Heart left ventricle (tissue), 16 donors: ENCODE data around the gene PTRH1. TPM values are rescaled to one million over a fixed set of nuclear protein-coding genes. Genes with fewer than 3 reads are reported as not detected.

Experiments used
- ATAC-seq, 4 donors: fragments of 200-7000 bp; cut with Tn5 transposase; one replicate each; pipeline ENCODE4 v1.9.1; 2020 to 2022; ENCODE audit warnings: moderate library complexity in 4 of 4, mild to moderate bottlenecking in 3 of 4, moderate number of reproducible peaks in 1 of 4
- DNase-seq, 5 donors: peaks; one replicate each; pipeline ENCODE4 v3.0.0-alpha.2; 2020
- H3K27ac ChIP-seq, 12 donors: fragments of 200-600 bp; sonication (generic) in 4 of 12; one replicate each; pipeline versions ENCODE4 v1.5.0 to v1.8.0; 2016 to 2022; ENCODE audit warnings: mild to moderate bottlenecking in 2 of 12
- H3K27me3 ChIP-seq, 9 donors: fragments of 200-600 bp; sonication (generic) in 2 of 9; one replicate each; pipeline versions ENCODE4 v1.5.1 to v1.8.0; 2016 to 2022; ENCODE audit warnings: mild to moderate bottlenecking in 3 of 9
- H3K36me3 ChIP-seq, 9 donors: fragments of 200-600 bp; sonication (generic) in 2 of 9; one replicate each; pipeline versions ENCODE4 v1.5.0 to v1.8.0; 2018 to 2022; ENCODE audit warnings: mild to moderate bottlenecking in 2 of 9
- H3K4me1 ChIP-seq, 12 donors: fragments of 200-600 bp; sonication (generic) in 4 of 12; one replicate each; pipeline versions ENCODE4 v1.5.0 to v1.8.0; 2016 to 2022; ENCODE audit warnings: mild to moderate bottlenecking in 3 of 12
- H3K4me3 ChIP-seq, 12 donors: fragments of 200-600 bp; sonication (generic) in 4 of 12; one replicate each; pipeline versions ENCODE4 v1.5.0 to v1.8.0; 2017 to 2022; ENCODE audit warnings: mild to moderate bottlenecking in 9 of 12, moderate library complexity in 4 of 12
- H3K9me3 ChIP-seq, 12 donors: fragments of 200-600 bp; sonication (generic) in 4 of 12; one replicate each; pipeline versions ENCODE4 v1.5.0 to v1.8.0; 2016 to 2022; ENCODE audit warnings: mild to moderate bottlenecking in 1 of 12
- POLR2A ChIP-seq, 2 donors: fragments of 450-650 bp; IDR thresholded peaks; one replicate each; pipeline ENCODE4 v1.6.1; 2017; ENCODE audit warnings: antibody characterized with exemption in 2 of 2, mild to moderate bottlenecking in 2 of 2, moderate library complexity in 2 of 2
- WGBS, 4 donors: extraction: QIAGEN DNeasy Blood & Tissue Kit in 2 of 4; methylation state at CpG; one replicate each; pipeline versions ENCODE4 v1.1.5 to v1.1.7; 2013 to 2018; 5-methylcytosine and 5-hydroxymethylcytosine counted together
- intact Hi-C, 10 donors: fragments of 100-400 bp; cut with DNase I; formaldehyde crosslinking; loops; one replicate each; pipeline versions ENCODE4 v1.11.1 to v1.14.2; 2022
- polyA plus RNA-seq, 2 donors: library from polyadenylated mRNA; stranded (reverse); fragments of 200-250 nt; gene quantifications; one replicate each; pipeline ENCODE4 v1.2.3, GENCODE V29; 2013
- total RNA-seq, 9 donors: library from RNA; depleted of rRNA in 2 of 9; stranded (reverse); fragments of >200 nt in 2 of 9; fragmentation: NEBNext Ultra II Directional in 3 of 9; extraction: Animal tissue kit (Norgen Biotek cat#: 25700) in 3 of 9; gene quantifications; one replicate each; pipeline versions ENCODE4 v1.1.0 to v1.2.4, GENCODE V29; 2016 to 2023
- TF ChIP-seq, protein P1 (sequence below), 12 donors: fragments of 200-600 bp; sonication (generic) in 4 of 12; IDR thresholded peaks; one replicate each; pipeline versions ENCODE4 v1.5.0 to v1.8.0; 2018 to 2022; ENCODE audit warnings: antibody characterized with exemption in 12 of 12, mild to moderate bottlenecking in 5 of 12
- donor health status: ischemic (EF 13 %, LVEDD 7.1; RV severe dilation, severe dysfunction).
- donor health status: healthy with polysubstance abuse.
- donor health status: DM: no; HTN: yes; CAD: no.
- donor health status: DM: no; HTN: no; CAD: no.
- donor health status: ischemic (EF 25% LVEDD 6.9; RV normal size, moderate dysfunction).
- donor health status: ischemic (EF 25% LVEDD 5.7; RV mildly dilated, moderate dysfunction).
- donor health status: healthy.
- donor health status: DM: yes; HTN: yes; CAD: no.
- donor health status: ischemic (EF 35%, LVEDD 5.7; RV mildly dilated, moderate dysfunction).
- donor health status: nonischemic (EF 11% LVEDD 7.7; RV severe dilation, severe dysfunction).
- donor health status: DM: yes; HTN: yes; CAD: no.
- donor health status: PGD.
- donor health status: ischemic (EF 29% LVEDD 5.4; RV normal size, mild dysfunction).
- donor health status: nonischemic (EF 23%, LVEDD 6.1; RV moderate dilation, normal function).

PTRH1 gene
- total and polyA plus RNA-seq, 11 donors, result 7.3 to 44.7 (median 14.0) TPM

DNA sequence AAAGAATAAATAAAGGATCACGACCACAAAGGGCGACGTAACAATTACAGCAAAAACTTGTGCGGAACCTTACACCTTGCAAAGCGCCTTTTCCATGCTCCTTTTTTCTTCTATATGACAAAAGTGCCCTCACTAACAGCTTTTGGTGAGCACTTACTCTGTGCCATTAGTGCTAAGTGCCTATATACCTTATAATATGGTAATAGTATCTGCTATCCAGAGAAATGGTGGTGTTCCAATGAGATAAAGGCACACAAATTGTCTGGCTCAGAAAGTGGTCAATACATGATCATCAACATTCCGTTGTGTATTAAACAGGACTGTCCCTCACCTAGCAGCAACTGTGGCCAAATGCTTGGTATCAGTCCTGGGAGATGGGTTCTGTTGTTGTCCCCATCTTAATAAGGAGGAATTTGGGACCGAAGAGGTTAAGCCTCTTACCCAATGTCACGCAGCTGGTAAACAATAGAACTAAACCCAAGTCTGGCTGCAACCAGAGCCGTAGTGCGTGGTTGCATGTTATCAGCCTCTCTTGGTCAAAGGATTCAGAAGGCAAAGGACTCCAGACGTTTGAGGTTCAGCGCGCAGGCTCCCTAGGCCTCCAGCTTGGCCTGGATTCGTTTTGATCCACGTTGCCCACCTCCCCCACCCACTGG is 20.2 kb upstream of the PTRH1 start:
- ATAC-seq, result peak in 1 of 4 donors; percentile 1
- peak overlapping the region in 5 of 12 donors; percentile 78 to 85 (median 82) for H3K4me3 ChIP-seq
- no peaks in the 10 kb centered on the region for H3K27me3 ChIP-seq
- TF ChIP-seq POLR2A (IDR thresholded peaks at IDR 0.05), result no peak
- TF ChIP-seq, protein P1, sequence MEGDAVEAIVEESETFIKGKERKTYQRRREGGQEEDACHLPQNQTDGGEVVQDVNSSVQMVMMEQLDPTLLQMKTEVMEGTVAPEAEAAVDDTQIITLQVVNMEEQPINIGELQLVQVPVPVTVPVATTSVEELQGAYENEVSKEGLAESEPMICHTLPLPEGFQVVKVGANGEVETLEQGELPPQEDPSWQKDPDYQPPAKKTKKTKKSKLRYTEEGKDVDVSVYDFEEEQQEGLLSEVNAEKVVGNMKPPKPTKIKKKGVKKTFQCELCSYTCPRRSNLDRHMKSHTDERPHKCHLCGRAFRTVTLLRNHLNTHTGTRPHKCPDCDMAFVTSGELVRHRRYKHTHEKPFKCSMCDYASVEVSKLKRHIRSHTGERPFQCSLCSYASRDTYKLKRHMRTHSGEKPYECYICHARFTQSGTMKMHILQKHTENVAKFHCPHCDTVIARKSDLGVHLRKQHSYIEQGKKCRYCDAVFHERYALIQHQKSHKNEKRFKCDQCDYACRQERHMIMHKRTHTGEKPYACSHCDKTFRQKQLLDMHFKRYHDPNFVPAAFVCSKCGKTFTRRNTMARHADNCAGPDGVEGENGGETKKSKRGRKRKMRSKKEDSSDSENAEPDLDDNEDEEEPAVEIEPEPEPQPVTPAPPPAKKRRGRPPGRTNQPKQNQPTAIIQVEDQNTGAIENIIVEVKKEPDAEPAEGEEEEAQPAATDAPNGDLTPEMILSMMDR (IDR thresholded peaks at IDR 0.05), result no peak
- H3K9me3 ChIP-seq, result no peaks in the 10 kb centered on the region
- intact Hi-C loops, result loop anchor here (1.0 to 10.0 kb wide), 18 partner anchors 47 to 231 kb away; partner anchors contain the start of gene ST6GALNAC4 (in 4 of the 10)
- H3K4me1 ChIP-seq, result peaks cover 0 to 28% (median 17%) of the 10 kb centered on the region in 12 donors
- WGBS, 4 donors, result 25 to 29% (median 27%) methylated on average over 13 to 15 of the region's 15 CpGs
- DNase-seq, result no peak
- H3K27ac ChIP-seq, result peak overlapping the region in 8 of 12 donors; percentile 4 to 99 (median 40)
- H3K36me3 ChIP-seq, result peaks cover 0 to 51% (median 44%) of the 10 kb centered on the region in 9 donors

GRCh38 chr9:127734747-127735529 is 19.5 kb upstream of the PTRH1 start, which contains the start of gene TOR2A:
TSS of gene TOR2A (minus strand) at chr9:127735294. CDS start at chr9:127735270, 24 bp downstream.
- 0% methylated on average over 40 to 76 of the region's 76 CpGs for WGBS, 4 donors
- intact Hi-C loops, result loop anchor here (1.0 to 10.0 kb wide), 23 partner anchors 47 to 233 kb away; partner anchors contain the start of gene ST6GALNAC4 (in 4 of the 10)
- H3K4me1 ChIP-seq, result peaks cover 0 to 24% (median 13%) of the 10 kb centered on the region in 12 donors
- TF ChIP-seq POLR2A (IDR thresholded peaks at IDR 0.05), result peak in 1 of 2 donors; percentile 94
- TF ChIP-seq, protein P1 (IDR thresholded peaks at IDR 0.05), result peak; percentile 90 to 97 (median 92)
- peaks cover 0 to 45% (median 38%) of the 10 kb centered on the region in 9 donors for H3K36me3 ChIP-seq
- peak within 1 kb of the TSS; percentile 40 to 85 (median 74) for H3K4me3 ChIP-seq
- ATAC-seq (peak; percentile 91 to 96 (median 96)), DNase-seq (peak; percentile 98 to 99 (median 98))
- peak within 1 kb of the TSS; percentile 89 to 99 (median 94) for H3K27ac ChIP-seq
- no peaks in the 10 kb centered on the region for H3K9me3 ChIP-seq
- no peaks in the 10 kb centered on the region for H3K27me3 ChIP-seq

DNA sequence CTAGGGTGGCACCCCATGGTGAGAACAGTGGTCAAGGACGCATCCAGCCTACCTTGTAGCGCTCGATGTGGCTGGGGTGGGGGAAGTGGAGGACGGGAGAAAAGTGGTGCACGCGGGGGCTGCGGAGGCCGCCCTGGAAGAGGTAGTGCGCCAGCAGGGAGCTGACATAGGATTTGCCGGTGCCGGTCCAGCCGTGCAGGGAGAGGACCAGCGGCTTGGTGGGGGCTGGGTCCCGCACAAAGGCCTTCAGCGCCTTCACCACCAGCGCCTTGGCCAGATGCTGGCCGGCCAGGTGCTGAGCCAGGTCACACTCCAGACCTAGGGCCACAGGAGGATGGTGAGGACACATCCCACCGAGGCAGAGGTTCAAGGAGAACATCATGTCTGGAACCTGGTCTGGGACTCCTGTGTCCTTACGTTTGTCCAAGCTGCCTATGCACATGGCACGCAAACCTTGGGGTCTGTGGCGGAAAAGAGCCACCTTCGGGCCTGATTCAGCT is 18.8 kb upstream of the PTRH1 start:
- Histone ChIP-seq H3K4me1 (peaks cover 0 to 24% (median 13%) of the 10 kb centered on the region in 12 donors), H3K4me3 (peak overlapping the region; percentile 40 to 85 (median 74)), H3K27me3 (no peaks in the 10 kb centered on the region), H3K36me3 (peaks cover 0 to 39% (median 32%) of the 10 kb centered on the region in 9 donors), H3K9me3 (no peaks in the 10 kb centered on the region), H3K27ac (peak overlapping the region; percentile 89 to 99 (median 94))
- TF ChIP-seq POLR2A (IDR thresholded peaks at IDR 0.05), result no peak
- TF ChIP-seq, protein P1 (IDR thresholded peaks at IDR 0.05), result peak in 1 of 12 donors; percentile 95
- WGBS, 4 donors, result 48 to 64% (median 58%) methylated on average over 18 to 22 of the region's 22 CpGs
- intact Hi-C loops, result loop anchor here (1.0 to 10.0 kb wide), 17 partner anchors 51 to 232 kb away; partner anchors contain the start of gene ST6GALNAC4 (in 1 of the 10)
- no peak for DNase-seq
- peak in 1 of 4 donors; percentile 2 for ATAC-seq
